Fibroblast of mammary gland (primary cell): Measurements from ENCODE around the gene OBSL1.

Source experiments
- DNase-seq: peaks from one replicate; pipeline ENCODE4 v3.0.0-alpha.2; 2010; ENCODE audit warnings: low read depth
- H3K4me3 ChIP-seq: 2 replicates; pipeline ENCODE4 v1.5.1; 2011; ENCODE audit warnings: low read depth, mild to moderate bottlenecking, low read length, moderate library complexity; ENCODE audit not compliant: control insufficient read depth
- CTCF ChIP-seq: conservative IDR thresholded peaks from 2 replicates; pipeline ENCODE4 v1.5.1; 2011; ENCODE audit warnings: low read depth, low read length, inconsistent platforms; ENCODE audit not compliant: control insufficient read depth, insufficient read depth

OBSL1 gene

DNA sequence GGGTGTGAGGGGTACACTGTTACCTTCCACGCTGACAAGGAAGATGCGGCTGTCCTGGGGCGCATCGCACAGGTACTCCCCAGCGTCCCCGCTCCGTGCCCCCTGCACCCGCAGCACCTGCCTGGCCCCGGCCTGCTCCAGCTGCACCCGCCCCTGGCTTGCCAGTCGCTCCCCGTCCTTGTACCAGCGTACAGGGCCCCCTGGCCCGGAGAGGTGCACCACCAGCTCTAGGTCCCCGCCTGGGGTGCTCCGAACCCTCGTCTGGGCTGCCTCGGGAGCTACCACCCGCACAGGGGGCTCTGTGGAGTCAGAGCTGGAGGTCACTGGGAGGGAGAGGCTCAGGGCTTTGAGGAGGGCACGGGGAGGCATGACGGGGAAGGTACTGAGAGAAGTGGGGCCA, 14.0 kb downstream of the OBSL1 start:
- TF ChIP-seq CTCF, result no peak
- DNase-seq, result no peak
- no peak overlapping the region for H3K4me3 ChIP-seq

GRCh38 chr2:219556413-219556812, 14.9 kb downstream of the OBSL1 start:
- no peak for TF ChIP-seq CTCF
- no peak overlapping the region for H3K4me3 ChIP-seq
- no peak for DNase-seq

DNA sequence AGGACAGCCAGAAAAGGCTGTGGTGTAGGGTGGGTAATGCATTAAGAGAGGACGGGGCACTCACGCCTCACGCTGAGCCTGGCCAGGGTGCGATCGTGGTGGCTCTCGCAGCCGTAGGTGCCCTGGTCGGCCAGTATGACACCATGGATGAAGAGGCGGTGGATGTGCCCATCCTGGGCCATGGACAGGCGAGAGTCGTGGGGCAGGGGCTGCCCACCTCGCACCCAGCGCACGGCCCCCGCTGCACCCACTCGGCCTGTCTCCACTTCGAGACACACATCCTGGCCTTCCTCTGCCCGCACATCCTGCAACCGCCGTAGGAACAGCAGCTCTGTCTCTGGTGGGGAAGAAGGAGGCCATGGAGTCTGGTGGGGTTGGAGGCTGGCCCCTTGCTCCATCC, 15.4 kb downstream of the OBSL1 start:
- no peak for DNase-seq
- TF ChIP-seq CTCF, result no peak
- no peak overlapping the region for H3K4me3 ChIP-seq

DNA sequence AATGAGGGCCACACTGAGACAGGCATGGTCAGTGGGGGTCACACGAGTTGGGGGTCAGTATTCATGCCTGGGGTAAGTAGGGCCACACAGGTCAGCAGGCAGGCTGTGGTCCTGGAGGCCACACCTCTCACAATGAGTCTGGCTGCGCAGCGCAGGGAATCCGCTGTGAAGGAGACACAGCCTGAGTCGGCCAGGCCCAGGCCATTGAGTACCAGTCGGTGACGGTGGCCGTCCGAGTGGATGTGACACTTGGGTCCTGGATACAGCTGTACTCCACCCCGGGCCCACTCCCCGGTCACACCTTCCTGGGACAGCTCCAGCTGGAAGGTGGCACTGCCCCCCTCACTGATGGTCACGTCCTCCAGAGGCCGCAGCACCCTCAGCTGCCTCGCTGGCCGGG, 17.0 kb downstream of the OBSL1 start:
- no peak overlapping the region for H3K4me3 ChIP-seq
- TF ChIP-seq CTCF, result no peak
- no peak for DNase-seq

- no peak for DNase-seq
- H3K4me3 ChIP-seq, result no peak overlapping the region
- no peak for TF ChIP-seq CTCF
Observed at GRCh38 chr2:219553463-219553963, 17.8 kb downstream of the OBSL1 start.

DNA sequence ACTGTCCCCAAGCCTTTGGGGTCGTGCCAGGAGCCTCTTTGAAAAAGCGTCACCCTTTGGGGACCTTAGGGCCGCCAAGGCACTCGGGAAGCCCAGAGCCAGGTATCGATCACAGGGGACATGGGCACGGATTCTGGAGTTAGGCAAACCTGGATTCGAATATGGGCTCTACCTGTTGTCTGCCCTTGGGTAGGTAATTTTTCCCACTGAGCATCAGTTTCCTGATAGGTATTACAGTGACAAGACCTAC, 18.2 kb downstream of the OBSL1 start:
- no peak overlapping the region for H3K4me3 ChIP-seq
- DNase-seq, result no peak
- TF ChIP-seq CTCF, result no peak
